ENCODE results near the gene SRGAP3. TPM values are rescaled to one million over a fixed set of nuclear protein-coding genes. Genes with fewer than 3 reads are reported as not detected.

SRGAP3 gene
- total RNA-seq, 2 experiments from 2014 or later: 1.8 to 2.5 TPM

GRCh38 chr3:9142362-9142761, 107.1 kb downstream of the SRGAP3 start:
- ATAC-seq (no peak), DNase-seq (no peak)
- ChIA-PET CTCF (interaction anchor here (1.6 kb wide), 1 partner anchor 107 kb away, joined by 3 read pairs; the partner anchor contains the start of gene SRGAP3), POLR2A (no interaction called here)
- Mint-ChIP-seq H3K4me3 (no peak overlapping the region), H3K27ac (no peak overlapping the region), H3K27me3 (peaks cover 17% of the 10 kb centered on the region), H3K9me3 (peaks cover 2% of the 10 kb centered on the region), H3K4me1 (ENCODE audit: low read depth) (no peaks in the 10 kb centered on the region), H3K36me3 (ENCODE audit: low read depth) (no peaks in the 10 kb centered on the region)
- intact Hi-C loops (cut with micrococcal nuclease): no loop called here
- no peak for TF ChIP-seq CTCF (IDR thresholded peaks at IDR 0.05)

GRCh38 chr3:9141928-9142289, 107.5 kb downstream of the SRGAP3 start:
- Mint-ChIP-seq H3K9me3 (peaks cover 2% of the 10 kb centered on the region), H3K36me3 (ENCODE audit: low read depth) (no peaks in the 10 kb centered on the region), H3K4me3 (no peak overlapping the region), H3K27ac (no peak overlapping the region), H3K4me1 (ENCODE audit: low read depth) (no peaks in the 10 kb centered on the region), H3K27me3 (peaks cover 21% of the 10 kb centered on the region)
- ChIA-PET POLR2A (no interaction called here), CTCF (interaction anchor here (1.6 kb wide), 1 partner anchor 108 kb away, joined by 3 read pairs; the partner anchor contains the start of gene SRGAP3)
- TF ChIP-seq CTCF (IDR thresholded peaks at IDR 0.05): no peak
- no peak for DNase-seq
- intact Hi-C loops (cut with micrococcal nuclease): no loop called here
- ATAC-seq: no peak

GRCh38 chr3:9139366-9139765, 110.1 kb downstream of the SRGAP3 start:
- H3K36me3 Mint-ChIP-seq (ENCODE audit: low read depth): no peaks in the 10 kb centered on the region
- TF ChIP-seq CTCF (IDR thresholded peaks at IDR 0.05): no peak
- no peaks in the 10 kb centered on the region for H3K4me1 Mint-ChIP-seq (ENCODE audit: low read depth)
- DNase-seq (no peak), ATAC-seq (no peak)
- ChIA-PET POLR2A (interaction anchor here (1.1 kb wide), 1 partner anchor 25 kb away, joined by 3 read pairs; no protein-coding TSS in a partner anchor), CTCF (no interaction called here)
- intact Hi-C loops (cut with micrococcal nuclease): no loop called here
- H3K9me3 Mint-ChIP-seq: peaks cover 2% of the 10 kb centered on the region
- H3K27me3 Mint-ChIP-seq: peaks cover 32% of the 10 kb centered on the region
- H3K4me3 Mint-ChIP-seq: no peak overlapping the region
- no peak overlapping the region for H3K27ac Mint-ChIP-seq

- no peak for TF ChIP-seq CTCF (IDR thresholded peaks at IDR 0.05)
- ChIA-PET POLR2A (interaction anchor here (0.7 kb wide), 1 partner anchor 16 kb away, joined by 3 read pairs; no protein-coding TSS in a partner anchor), CTCF (no interaction called here)
- Mint-ChIP-seq H3K27me3 (peaks cover 32% of the 10 kb centered on the region), H3K4me3 (no peak overlapping the region), H3K9me3 (peaks cover 2% of the 10 kb centered on the region), H3K27ac (no peak overlapping the region), H3K4me1 (ENCODE audit: low read depth) (no peaks in the 10 kb centered on the region), H3K36me3 (ENCODE audit: low read depth) (no peaks in the 10 kb centered on the region)
- ATAC-seq (no peak), DNase-seq (no peak)
- intact Hi-C loops (cut with micrococcal nuclease): no loop called here
These were observed 111.8 kb downstream of the SRGAP3 start for GRCh38 chr3:9137676-9138075.

GRCh38 chr3:9136746-9137465, 112.5 kb downstream of the SRGAP3 start:
- Mint-ChIP-seq H3K36me3 (ENCODE audit: low read depth) (no peaks in the 10 kb centered on the region), H3K4me1 (ENCODE audit: low read depth) (no peaks in the 10 kb centered on the region), H3K27me3 (peaks cover 32% of the 10 kb centered on the region), H3K27ac (no peak overlapping the region), H3K9me3 (peaks cover 2% of the 10 kb centered on the region), H3K4me3 (no peak overlapping the region)
- no peak for TF ChIP-seq CTCF (IDR thresholded peaks at IDR 0.05)
- ChIA-PET POLR2A (interaction anchor here (0.6 kb wide), 1 partner anchor 161 kb away, joined by 4 read pairs; no protein-coding TSS in a partner anchor), CTCF (no interaction called here)
- no peak for DNase-seq
- ATAC-seq: no peak
- intact Hi-C loops (cut with micrococcal nuclease): no loop called here

All from activated CD8-positive, alpha-beta T cell treated with anti-CD3 and anti-CD28 coated beads for 36 hours (primary cell).